WERI-Rb-1 (cell line): Measurements from ENCODE around the gene OR2T5.
"Not testable (repeated sequence)": the region's sequence is repeated elsewhere in the genome, so short reads cannot be mapped to it uniquely, and the experiment has no call there.

ENCODE experiments used
- DNase-seq: peaks from one replicate; pipeline ENCODE4 v3.0.0-alpha.2; 2020
- H3K27ac ChIP-seq: fragments of 250-450 bp; sonication (Bioruptor Pico); 2 replicates; pipeline ENCODE4 v1.5.1; 2020; ENCODE audit warnings: mild to moderate bottlenecking, moderate library complexity
- H3K27me3 ChIP-seq: fragments of 250-450 bp; sonication (Bioruptor Pico); 2 replicates; pipeline ENCODE4 v1.5.1; 2021; ENCODE audit warnings: mild to moderate bottlenecking, low read depth, moderate library complexity; ENCODE audit not compliant: insufficient read depth, severe bottlenecking
- H3K36me3 ChIP-seq: fragments of 250-450 bp; sonication (Bioruptor Pico); 2 replicates; pipeline ENCODE4 v1.5.1; 2020; ENCODE audit warnings: mild to moderate bottlenecking, moderate library complexity
- H3K4me3 ChIP-seq: 2 replicates; pipeline ENCODE4 v1.5.1; 2011; ENCODE audit warnings: low read depth, mild to moderate bottlenecking, control low read depth, low read length
- H3K9me3 ChIP-seq: fragments of 250-450 bp; sonication (Bioruptor Pico); 2 replicates; pipeline ENCODE4 v1.5.1; 2021; ENCODE audit warnings: mild to moderate bottlenecking, moderate library complexity; ENCODE audit not compliant: severe bottlenecking

The OR2T5 gene, protein sequence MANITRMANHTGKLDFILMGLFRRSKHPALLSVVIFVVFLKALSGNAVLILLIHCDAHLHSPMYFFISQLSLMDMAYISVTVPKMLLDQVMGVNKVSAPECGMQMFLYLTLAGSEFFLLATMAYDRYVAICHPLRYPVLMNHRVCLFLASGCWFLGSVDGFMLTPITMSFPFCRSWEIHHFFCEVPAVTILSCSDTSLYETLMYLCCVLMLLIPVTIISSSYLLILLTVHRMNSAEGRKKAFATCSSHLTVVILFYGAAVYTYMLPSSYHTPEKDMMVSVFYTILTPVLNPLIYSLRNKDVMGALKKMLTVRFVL

DNA sequence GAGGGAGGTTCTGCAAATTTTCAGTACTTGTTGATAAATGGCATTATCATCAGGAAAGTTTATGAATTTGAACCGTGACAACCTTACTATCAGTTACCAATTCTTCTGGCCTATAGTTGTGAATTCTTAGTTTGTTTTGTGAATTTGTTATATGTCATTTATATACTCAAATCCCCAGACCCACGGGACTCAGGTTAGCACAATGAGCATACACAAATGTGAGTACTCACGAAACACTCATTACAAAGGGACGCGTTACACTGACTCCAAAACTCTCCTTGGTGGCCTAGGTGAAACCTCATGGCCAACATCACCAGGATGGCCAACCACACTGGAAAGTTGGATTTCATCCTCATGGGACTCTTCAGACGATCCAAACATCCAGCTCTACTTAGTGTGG lies at the start of gene OR2T5:
OR2T5 (plus strand) TSS at position 301 of the 400 bp plus-strand sequence; CDS start at position 301, 0 bp downstream.
- H3K4me3 ChIP-seq, H3K9me3 ChIP-seq, H3K27ac ChIP-seq, H3K27me3 ChIP-seq, H3K36me3 ChIP-seq, DNase-seq: not testable (repeated sequence)

DNA sequence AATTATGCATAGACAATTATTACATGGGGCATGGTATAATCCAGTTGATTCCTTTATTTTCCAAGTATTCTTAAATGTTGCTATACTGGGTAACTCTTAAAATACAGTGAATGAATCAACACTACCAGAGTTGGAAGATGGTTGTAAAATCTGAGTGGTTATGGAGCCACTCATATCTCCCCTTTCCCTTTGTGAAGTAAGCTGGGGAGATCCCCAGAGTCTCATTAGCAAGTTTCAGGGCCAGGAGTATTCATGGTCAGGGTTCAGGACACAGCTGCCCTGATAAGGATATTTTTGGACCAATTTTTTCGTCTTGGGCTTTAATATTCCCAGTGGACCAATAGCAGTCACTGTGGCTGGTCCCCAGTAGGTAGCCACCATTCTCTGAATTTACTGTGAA lies 49.7 kb upstream of the OR2T5 start:
- H3K4me3 ChIP-seq, DNase-seq, H3K27ac ChIP-seq, H3K9me3 ChIP-seq, H3K36me3 ChIP-seq: not testable (repeated sequence)
- H3K27me3 ChIP-seq, result peaks cover 20% of the 10 kb centered on the region

DNA sequence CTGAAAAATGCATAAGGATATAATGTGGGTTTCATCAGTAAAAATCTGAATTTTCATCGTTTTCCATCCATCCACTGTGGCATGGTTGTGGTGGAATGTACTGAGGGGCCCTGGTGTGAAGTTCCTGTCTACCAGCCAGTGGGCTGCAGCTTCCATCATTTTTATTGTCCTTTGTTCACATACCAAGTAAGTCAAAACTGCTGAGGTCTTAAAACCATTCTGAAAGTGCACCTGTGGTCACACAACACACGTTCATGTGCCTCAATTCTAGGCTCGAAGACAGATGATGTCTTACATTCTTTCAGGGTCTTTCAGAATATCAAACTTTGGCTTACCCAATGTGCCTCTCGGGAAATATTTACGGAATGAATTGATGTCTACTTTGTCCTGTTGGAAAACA lies 49.1 kb upstream of the OR2T5 start:
- H3K27me3 ChIP-seq, result peaks cover 24% of the 10 kb centered on the region

DNA sequence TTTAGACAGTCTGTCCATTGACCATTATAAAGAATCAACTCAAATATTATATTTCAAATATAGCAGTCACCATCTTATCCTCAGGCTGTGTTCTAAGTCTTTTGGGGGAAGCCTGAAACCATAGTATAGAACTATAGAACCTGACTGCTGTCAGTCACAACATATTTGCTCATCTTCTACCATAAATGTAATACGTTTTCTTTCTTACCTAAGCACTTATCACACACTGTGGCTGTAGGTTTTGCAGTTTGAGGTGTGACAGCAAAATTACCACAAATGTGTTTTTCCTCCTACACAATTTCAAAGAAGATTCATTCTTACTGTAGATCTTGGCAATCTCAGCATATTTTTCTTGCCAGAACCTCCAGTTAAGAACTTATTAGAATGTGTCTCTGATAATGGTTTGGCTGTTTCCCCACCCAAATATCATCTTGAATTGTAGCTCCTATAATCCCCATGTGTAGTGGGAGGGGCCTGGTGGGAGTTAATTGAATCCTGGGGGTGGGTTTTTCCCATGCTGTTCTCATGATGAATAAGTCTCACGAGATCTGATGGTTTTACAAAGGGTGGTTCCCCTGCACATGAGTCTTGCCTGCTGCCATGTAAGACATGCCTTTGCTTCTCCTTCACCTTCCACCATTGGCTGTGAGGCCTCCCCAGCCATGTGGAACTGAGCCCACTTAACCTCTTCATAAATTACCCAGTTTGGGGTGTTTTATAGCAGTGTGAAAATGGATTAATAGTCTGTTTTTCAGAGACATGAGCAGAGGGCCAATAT lies 45.7 kb upstream of the OR2T5 start:
- H3K27ac ChIP-seq, H3K36me3 ChIP-seq, H3K4me3 ChIP-seq, DNase-seq, H3K9me3 ChIP-seq: not testable (repeated sequence)
- H3K27me3 ChIP-seq, result peaks cover 38% of the 10 kb centered on the region

More for the DNA sequence above, 49.1 kb upstream of the OR2T5 start:
- H3K27ac ChIP-seq, H3K4me3 ChIP-seq, H3K9me3 ChIP-seq, DNase-seq, H3K36me3 ChIP-seq: not testable (repeated sequence)

DNA sequence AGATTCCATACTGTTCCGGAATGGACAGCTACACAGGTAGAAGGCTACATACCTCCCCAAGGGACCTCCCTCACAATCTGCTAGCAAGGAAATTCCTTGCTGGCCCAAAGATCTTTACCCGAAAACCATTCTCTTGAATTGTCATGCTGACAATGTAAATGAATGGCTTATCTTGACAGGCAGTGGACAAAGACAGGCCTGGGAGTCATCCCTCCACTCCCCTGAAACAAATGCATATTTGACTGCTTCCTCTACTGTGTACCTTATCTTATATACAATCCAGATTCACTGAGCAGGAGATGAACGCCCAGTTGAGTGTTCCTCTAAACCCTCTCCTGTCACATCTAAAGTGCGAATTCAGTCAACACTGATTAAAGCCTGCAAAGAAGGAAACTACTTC lies 43.8 kb upstream of the OR2T5 start:
- H3K36me3 ChIP-seq, H3K9me3 ChIP-seq, H3K4me3 ChIP-seq, H3K27ac ChIP-seq, DNase-seq: not testable (repeated sequence)
- H3K27me3 ChIP-seq, result peaks cover 35% of the 10 kb centered on the region

DNA sequence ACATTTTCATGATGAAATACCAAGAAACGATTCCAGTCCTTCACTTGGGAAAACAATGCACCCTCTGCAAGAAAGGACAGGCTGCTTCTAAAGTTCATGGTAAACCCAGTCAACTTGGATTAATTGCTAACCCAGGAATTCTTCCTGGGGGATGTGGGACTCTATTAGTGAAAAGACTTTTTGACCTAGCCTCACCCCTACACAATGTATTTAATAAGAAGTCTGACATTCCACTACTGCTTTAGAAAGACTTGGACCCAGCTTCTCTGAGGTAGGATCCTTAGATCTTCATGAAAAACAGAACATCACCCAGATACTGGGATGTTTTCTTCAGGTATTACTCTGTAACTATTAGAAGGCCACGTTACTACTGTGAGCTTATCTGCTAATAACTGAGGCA lies 43.0 kb upstream of the OR2T5 start, which contains the start of gene OR2T2:
OR2T2 (plus strand) TSS at position 239 of the 400 bp plus-strand sequence. CDS start 7,161 bp downstream, outside the sequence.
- H3K36me3 ChIP-seq, H3K27ac ChIP-seq, H3K4me3 ChIP-seq, H3K9me3 ChIP-seq, DNase-seq: not testable (repeated sequence)
- H3K27me3 ChIP-seq, result peaks cover 29% of the 10 kb centered on the region

DNA sequence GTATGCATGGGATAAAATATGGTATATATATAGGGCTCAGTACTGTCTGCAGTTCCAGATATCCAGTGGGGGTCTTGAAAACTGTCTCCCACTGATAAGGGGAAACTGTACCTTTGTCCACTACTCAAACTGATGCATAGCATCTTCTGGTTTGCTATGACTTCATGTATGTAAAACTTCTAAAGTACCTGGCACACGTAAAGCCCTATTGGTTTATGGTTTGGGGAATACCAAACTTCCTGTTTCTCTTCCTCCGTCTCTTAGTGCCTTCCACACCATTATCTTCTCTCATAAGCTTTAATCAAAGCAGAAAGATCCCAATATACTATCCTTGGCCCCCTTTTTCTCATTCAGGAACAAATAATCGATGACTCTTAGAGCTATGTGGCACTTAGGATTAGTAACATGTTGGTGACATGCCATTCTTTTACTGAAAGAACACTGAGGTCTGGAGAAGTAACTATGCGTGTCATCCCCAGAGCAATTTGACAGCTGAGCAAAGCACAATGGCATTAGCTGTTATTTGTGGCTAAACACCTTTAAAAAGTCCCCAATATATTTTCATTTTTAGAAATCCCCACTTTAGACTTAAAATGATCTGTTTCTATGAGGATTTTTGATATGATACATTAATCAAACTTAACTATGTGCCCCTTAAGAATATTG lies 39.8 kb upstream of the OR2T5 start:
- H3K27me3 ChIP-seq, result peaks cover 22% of the 10 kb centered on the region
- DNase-seq, H3K27ac ChIP-seq, H3K4me3 ChIP-seq, H3K36me3 ChIP-seq, H3K9me3 ChIP-seq: not testable (repeated sequence)

DNA sequence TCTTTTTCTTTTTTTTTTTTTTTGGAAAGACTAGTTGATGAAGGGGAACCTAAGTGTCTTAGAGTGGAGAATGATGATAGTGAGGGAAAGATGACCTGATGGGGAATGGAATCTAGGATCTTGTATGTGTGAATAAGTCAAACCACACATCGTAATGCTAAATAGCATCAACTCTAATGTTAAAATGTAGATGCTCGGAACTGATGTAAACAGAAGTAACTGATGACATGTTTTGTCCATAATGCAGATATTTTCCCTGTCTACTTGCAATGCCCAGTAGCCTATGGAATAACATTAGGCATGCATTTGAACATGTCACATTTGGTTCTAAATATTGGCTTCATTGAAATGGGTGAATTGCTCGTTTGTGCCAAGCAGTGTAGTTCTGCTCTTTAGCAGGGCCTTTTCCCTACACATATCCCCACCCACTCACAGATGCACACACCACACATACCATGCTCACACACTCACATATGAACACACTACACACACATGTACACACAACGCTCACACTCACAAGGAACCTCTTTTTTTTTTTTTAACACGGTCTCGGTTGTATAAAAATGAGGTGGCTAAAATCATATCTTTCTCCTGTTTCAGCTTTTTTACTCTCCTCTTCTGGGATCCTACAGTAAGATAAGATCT lies 38.4 kb upstream of the OR2T5 start:
- DNase-seq, H3K36me3 ChIP-seq, H3K9me3 ChIP-seq, H3K4me3 ChIP-seq, H3K27ac ChIP-seq: not testable (repeated sequence)
- H3K27me3 ChIP-seq, result peaks cover 13% of the 10 kb centered on the region

DNA sequence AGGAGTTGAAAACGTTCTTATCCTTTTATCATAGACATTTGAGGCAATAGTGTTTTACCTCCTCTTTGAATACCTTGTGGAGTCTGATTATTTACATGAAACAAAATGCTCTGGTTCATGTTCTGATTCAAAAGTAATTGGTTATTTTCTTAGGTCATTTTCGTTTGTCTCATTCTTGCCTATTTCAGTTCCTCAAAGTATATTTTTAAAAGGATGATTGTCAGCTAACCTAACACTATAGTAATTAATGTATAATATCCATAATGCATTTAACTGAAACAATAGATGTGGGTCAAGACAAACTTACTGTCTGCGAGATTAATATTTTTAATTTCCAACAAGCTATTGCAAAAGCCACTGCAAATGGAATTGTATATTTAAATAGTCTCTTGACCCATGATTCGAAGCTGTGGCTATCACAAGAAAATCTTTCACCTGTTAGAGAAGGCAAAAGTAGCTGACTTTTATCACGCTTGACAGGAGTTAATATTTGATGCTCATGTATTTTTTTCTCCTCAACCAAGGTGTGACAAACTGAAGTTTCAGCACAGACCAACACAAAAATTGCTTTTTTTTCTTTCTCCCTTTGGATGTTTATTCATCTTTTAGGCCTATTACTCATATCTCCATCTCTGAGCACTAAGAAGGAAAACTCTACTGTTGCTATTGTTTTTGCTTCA lies 37.8 kb upstream of the OR2T5 start:
- H3K27ac ChIP-seq, H3K36me3 ChIP-seq, H3K9me3 ChIP-seq, DNase-seq, H3K4me3 ChIP-seq: not testable (repeated sequence)
- H3K27me3 ChIP-seq, result peaks cover 11% of the 10 kb centered on the region

DNA sequence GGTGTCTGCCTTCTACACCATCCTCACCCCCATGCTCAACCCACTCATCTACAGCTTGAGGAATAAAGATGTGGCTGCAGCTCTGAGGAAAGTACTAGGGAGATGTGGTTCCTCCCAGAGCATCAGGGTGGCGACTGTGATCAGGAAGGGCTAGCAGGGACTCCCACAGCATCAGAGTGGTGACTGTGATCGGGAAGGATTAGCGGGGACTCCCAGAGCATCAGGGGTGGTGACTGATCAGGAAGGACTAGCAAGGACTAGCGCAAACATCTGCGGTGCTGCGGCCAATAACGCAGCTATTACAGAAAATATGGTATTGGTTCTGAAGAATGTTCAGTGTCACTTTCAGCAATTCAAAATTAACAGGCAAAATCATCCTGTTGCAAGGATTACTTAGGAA lies 34.8 kb upstream of the OR2T5 start:
- DNase-seq, H3K9me3 ChIP-seq, H3K4me3 ChIP-seq, H3K36me3 ChIP-seq, H3K27me3 ChIP-seq, H3K27ac ChIP-seq: not testable (repeated sequence)

DNA sequence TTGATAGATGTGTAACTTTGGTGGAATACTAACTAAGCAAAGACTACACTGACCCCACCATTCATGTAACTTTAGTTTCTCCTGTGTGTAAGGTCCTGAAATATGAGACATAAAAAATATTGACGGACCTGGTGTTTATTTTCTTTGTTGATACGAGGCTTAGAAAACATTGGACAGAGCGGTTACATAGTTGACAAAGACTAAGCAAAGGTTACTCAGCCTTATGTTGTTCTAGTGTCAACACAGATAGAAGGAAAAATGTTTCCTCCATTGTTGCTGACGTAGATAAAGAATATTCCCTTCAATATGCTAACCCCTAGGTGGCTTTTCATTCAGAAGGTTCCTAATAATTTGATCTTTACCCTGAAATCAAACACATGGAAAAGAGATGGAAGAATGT lies 33.3 kb upstream of the OR2T5 start:
- not testable (repeated sequence) for H3K27me3 ChIP-seq, DNase-seq, H3K9me3 ChIP-seq, H3K4me3 ChIP-seq, H3K36me3 ChIP-seq, H3K27ac ChIP-seq

DNA sequence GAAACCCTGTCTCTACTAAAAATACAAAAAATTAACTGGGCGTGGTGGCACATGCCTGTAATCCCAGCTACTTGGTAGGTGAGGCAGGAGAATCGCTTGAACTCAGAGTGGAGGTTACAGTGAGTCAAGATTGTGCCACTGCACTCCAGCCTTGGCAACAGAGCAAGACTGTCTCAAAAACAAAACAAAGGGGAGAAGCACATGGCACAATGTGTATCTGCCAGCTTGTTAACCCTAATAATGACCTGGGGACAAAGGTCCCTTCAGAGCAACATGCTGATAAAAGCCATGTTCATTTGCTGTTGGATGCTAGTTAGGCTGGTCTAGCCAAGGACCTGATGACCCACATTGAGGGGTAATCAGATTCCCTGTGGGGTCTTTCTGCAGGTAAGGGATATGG lies 31.8 kb upstream of the OR2T5 start:
- H3K36me3 ChIP-seq, DNase-seq, H3K9me3 ChIP-seq, H3K27ac ChIP-seq, H3K4me3 ChIP-seq: not testable (repeated sequence)
- H3K27me3 ChIP-seq, result peaks cover 15% of the 10 kb centered on the region

DNA sequence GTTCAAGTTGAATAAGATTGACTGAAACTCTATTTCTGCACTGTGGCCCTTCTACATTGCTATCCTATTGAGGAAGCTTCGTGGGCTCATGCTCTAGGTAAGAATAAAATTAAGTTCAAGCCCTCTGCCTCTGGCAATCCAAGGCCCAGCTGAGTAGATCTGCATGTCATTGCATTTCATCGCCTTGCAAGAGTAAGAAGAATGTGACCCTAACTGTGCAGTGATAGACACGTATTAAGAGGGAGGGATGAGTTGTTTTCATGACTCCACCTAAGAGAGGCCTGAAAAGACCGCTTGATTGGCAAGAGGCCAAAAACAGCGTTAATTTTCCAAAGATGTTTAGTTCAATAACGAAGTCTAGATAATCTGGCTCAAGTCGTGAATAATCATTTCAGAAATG lies 29.3 kb upstream of the OR2T5 start:
- not testable (repeated sequence) for H3K36me3 ChIP-seq, DNase-seq, H3K27ac ChIP-seq, H3K9me3 ChIP-seq, H3K4me3 ChIP-seq
- H3K27me3 ChIP-seq, result peaks cover 22% of the 10 kb centered on the region
